Fibroblast of the conjunctiva (primary cell): ENCODE data around the gene GPR39.

ENCODE experiments used
- DNase-seq: peaks from one replicate; pipeline ENCODE4 v3.0.0-alpha.2; 2010; ENCODE audit warnings: low read depth

The GPR39 gene

DNA sequence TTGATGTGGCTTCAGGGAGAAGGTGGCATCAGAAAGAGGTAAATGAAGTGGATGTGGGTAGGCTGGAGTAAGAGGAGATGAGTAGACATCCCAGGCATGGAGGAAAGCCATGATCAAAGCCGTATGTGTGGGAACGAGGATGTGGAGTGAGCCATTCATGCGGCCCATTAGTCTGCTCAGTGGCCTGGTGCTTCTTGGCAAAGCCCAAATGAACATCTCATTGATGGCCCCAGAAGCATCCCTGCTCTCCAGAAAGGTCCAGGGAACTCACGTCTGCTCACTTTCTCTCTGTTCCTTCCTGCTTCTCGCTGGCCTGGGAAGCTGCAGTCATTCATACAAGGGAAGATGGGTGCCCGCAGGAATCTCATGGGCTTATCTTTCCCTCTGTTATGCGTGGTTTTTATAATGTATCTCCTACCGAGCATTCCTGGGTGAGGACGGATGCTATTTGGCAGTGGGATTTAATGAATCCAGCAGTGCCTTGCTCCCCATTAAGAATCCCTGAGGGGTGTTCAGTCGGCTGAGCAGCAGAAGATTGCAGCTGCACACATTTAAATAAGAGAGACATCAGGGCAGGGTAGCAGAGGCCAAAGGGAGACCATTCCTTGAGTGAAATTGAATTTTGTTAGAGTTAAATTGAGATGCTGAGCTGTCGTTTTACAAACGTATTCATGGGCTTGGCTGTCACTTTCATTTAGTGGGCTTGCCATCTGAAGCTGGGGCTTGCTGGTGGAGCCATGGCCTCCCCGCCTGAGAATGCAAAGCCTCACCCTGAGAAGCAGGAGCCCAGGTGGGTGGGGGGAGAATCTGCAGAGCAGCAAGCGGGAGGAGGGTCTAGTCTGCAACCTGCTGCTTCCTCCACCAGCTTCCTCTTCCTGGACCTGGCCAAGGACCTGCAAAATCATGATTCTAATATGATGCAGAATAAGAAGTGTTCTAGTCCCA is 188.9 kb downstream of the GPR39 start:
- DNase-seq = no peak

DNA sequence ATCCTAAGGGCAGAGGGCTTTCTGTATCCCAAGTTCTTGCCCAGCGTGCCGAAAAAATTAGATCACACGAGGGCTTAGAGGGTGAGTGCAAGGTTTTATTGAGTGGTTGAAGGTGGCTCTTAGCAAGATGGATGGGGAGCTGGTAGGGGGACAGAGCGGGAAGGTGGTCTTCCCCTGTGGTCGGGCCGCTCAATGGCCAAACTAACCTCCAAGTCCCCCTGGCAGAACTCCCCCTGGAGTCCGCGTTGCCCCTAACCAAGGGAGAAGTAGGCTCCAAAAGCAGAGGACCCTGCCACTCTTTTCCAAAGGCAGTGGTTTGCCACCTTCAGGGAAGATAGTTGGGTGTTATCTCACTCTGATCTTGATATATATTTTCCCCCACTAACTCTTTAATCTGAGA is 190.0 kb downstream of the GPR39 start:
- DNase-seq = no peak

- no peak for DNase-seq
Measured at GRCh38 chr2:132607426-132608090, 191.0 kb downstream of the GPR39 start.

GRCh38 chr2:132608311-132608710 is 191.7 kb downstream of the GPR39 start:
- DNase-seq = no peak

- no peak for DNase-seq
Measured at GRCh38 chr2:132609101-132609890, 192.7 kb downstream of the GPR39 start.

DNA sequence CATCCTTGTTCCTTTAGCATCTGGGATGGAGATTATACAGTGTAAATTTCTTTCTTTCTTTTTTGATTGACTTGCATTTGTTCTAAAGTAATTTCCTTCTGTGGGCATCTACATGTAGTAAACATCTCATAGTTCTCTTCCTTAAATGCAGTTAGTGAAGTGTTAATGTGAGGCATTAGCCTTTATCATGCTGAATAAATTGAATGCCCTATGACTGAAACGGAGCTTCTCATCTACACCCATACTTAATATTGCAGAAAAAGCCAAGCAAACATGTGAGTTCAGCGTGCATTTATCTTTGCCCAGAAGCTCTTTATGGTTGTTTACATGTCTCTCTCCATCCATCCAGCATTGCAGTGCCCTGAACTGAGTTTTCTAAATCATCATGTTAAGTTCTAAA is 195.1 kb downstream of the GPR39 start:
- no peak for DNase-seq

GRCh38 chr2:132615329-132616085 is 198.9 kb downstream of the GPR39 start:
- no peak for DNase-seq

GRCh38 chr2:132617989-132618388 is 201.4 kb downstream of the GPR39 start:
- no peak for DNase-seq

DNA sequence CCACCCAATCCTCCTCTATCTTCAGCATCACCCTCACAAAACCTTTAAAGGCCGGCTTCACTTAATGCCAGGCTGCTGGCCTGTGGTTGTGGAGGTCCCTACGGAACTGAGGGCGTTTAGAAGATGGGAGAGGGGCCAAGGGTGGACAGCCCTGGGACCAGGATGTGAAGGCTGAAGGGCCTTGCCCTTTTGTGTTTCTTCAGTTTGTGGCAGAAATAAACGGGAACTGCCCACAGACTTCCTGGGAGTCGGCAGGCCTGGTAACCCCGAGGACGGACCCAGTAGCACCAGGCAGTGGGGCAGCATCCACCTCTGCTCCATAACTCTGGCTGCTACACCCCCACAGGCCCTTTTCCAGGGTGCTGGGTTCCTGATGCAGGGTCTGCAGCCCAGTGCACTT is 202.1 kb downstream of the GPR39 start:
- no peak for DNase-seq

DNA sequence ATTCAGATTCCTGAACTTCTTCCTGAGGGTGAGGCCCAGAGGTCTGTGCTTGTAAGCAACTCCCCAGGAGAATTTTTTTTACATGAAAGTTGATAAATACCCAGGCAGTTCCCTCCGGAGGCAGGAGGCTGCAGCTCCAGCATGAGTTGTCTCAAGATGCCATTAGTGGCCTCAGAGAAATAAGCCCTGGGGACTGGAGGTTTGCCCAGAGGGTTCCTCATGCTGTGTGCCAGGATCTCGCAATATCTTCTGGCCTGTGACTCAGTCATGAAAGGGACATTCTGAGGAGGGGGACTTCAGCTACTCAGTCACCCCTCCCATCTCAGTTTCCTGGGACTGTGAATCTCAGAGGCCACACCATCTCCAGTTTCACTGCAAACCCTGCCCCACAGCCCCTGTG is 203.5 kb downstream of the GPR39 start:
- no peak for DNase-seq

DNA sequence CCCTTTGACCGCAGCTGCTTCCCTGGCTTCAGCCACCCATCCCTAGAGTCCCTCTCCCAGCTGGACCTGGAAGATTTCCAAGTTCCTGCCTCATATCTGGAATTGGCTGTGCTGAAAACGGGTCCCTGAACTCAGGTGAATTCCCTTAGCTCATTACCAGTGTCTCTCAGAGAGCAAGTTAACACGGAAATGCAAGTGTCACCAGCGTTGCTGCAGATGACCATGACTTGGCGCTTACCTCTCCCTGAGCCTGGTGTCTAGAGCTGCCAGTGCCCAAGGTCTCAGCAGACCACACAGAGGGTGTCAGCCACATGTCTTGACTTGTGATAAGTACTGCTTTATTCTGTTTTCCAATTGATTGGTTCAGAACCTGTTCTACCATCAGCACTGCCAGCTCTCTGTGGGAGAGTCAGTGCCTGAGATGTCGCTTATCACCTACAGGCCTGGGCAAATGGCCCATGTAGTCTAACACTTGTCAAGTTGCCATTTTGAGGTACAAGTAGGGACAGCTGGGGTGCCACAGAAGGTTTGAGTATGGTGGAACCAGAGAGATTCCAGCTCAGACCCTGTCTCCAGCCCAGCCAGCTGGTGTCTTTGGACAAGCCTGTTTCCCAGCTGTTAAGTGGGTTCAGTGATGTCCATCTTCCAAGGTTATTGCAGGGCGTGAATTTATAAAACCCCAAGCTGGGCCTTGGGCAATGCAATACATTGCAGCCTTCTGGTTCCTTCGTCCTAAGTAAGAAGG is 204.7 kb downstream of the GPR39 start:
- DNase-seq = no peak

- peak; percentile 18 for DNase-seq
Measured at GRCh38 chr2:132623096-132623839, 206.7 kb downstream of the GPR39 start.

- no peak for DNase-seq
Measured at GRCh38 chr2:132627536-132627935, 210.9 kb downstream of the GPR39 start.

GRCh38 chr2:132632000-132632649 is 215.5 kb downstream of the GPR39 start:
- DNase-seq = no peak

- DNase-seq = no peak
Measured at GRCh38 chr2:132633635-132634034, 217.0 kb downstream of the GPR39 start.

GRCh38 chr2:132636346-132636745 is 219.7 kb downstream of the GPR39 start:
- no peak for DNase-seq

- DNase-seq = no peak
Measured at GRCh38 chr2:132638313-132639040, 221.9 kb downstream of the GPR39 start.

GRCh38 chr2:132640116-132640515 is 223.5 kb downstream of the GPR39 start:
- no peak for DNase-seq

- DNase-seq = no peak
Measured at GRCh38 chr2:132641819-132642218, 225.2 kb downstream of the GPR39 start.
